HK-2 (cell line): ENCODE data around the gene KLC3.
"Not testable (repeated sequence)": the region's sequence is repeated elsewhere in the genome, so short reads cannot be mapped to it uniquely, and the experiment has no call there.

ENCODE experiments used
- DNase-seq: peaks from one replicate; pipeline ENCODE4 v3.0.0-alpha.2; 2018; ENCODE audit not compliant: unreplicated experiment

KLC3 gene

GRCh38 chr19:45340232-45340898 lies at the start of gene KLC3:
TSS of gene KLC3 (plus strand) at chr19:45340750. CDS start at chr19:45345542, 4,792 bp downstream.
- peak; percentile 52 for DNase-seq

GRCh38 chr19:45291834-45292233 lies 48.7 kb upstream of the KLC3 start:
- DNase-seq, result no peak

GRCh38 chr19:45293682-45294081 lies 46.9 kb upstream of the KLC3 start:
- no peak for DNase-seq

GRCh38 chr19:45294291-45295029 lies 46.1 kb upstream of the KLC3 start:
- DNase-seq, result no peak

- no peak for DNase-seq
These were observed 44.7 kb upstream of the KLC3 start for GRCh38 chr19:45295873-45296272.

- no peak for DNase-seq
These were observed 44.2 kb upstream of the KLC3 start for GRCh38 chr19:45296355-45296754.

- no peak for DNase-seq
These were observed 42.9 kb upstream of the KLC3 start for GRCh38 chr19:45297674-45298073.

GRCh38 chr19:45298264-45298663 lies 42.3 kb upstream of the KLC3 start:
- DNase-seq, result no peak

GRCh38 chr19:45299719-45300118 lies 40.8 kb upstream of the KLC3 start:
- DNase-seq, result no peak

- DNase-seq, result no peak
These were observed 38.1 kb upstream of the KLC3 start for GRCh38 chr19:45302416-45302815.

GRCh38 chr19:45303269-45304060 lies 37.1 kb upstream of the KLC3 start:
- no peak for DNase-seq

GRCh38 chr19:45304141-45304926 lies 36.2 kb upstream of the KLC3 start:
- DNase-seq, result no peak

- no peak for DNase-seq
These were observed 35.5 kb upstream of the KLC3 start for GRCh38 chr19:45305007-45305406.

- DNase-seq, result no peak
These were observed 35.1 kb upstream of the KLC3 start for GRCh38 chr19:45305421-45305820.

GRCh38 chr19:45306040-45306439 lies 34.5 kb upstream of the KLC3 start:
- DNase-seq, result no peak

GRCh38 chr19:45306518-45307027 lies 34.0 kb upstream of the KLC3 start:
- DNase-seq, result no peak

- no peak for DNase-seq
These were observed 33.2 kb upstream of the KLC3 start for GRCh38 chr19:45307361-45307760.

GRCh38 chr19:45309322-45309721 lies 31.2 kb upstream of the KLC3 start:
- DNase-seq, result not testable (repeated sequence)

- no peak for DNase-seq
These were observed 28.9 kb upstream of the KLC3 start for GRCh38 chr19:45311621-45312020.

- not testable (repeated sequence) for DNase-seq
These were observed 28.3 kb upstream of the KLC3 start for GRCh38 chr19:45312285-45312684.

- DNase-seq, result no peak
These were observed 25.8 kb upstream of the KLC3 start for GRCh38 chr19:45314708-45315245.
